Esophagus muscularis mucosa (tissue), 4 donors: Measurements from ENCODE around the gene CNTN5. TPM values are rescaled to one million over a fixed set of nuclear protein-coding genes. Genes with fewer than 3 reads are reported as not detected.

Experiments
- DNase-seq: peaks from one replicate; pipeline ENCODE4 v3.0.0-alpha.2; 2017; ENCODE audit errors: extremely low spot score
- H3K27ac ChIP-seq, 4 donors: fragments of 200-600 bp; sonication (generic); replicated peaks in 1 of 4; 1 replicate in 3 of 4; 2 replicates in 1 of 4; pipeline ENCODE4 v1.5.1; 2016 to 2019; ENCODE audit warnings: mild to moderate bottlenecking in 1 of 4
- H3K27me3 ChIP-seq, 4 donors: fragments of 200-600 bp; sonication (generic); one replicate each; pipeline versions ENCODE4 v1.5.1 to v1.6.0; 2016 to 2019
- H3K36me3 ChIP-seq, 4 donors: fragments of 200-600 bp; sonication (generic); one replicate each; pipeline ENCODE4 v1.5.1; 2016 to 2019
- H3K4me1 ChIP-seq, 4 donors: fragments of 200-600 bp; sonication (generic); one replicate each; pipeline ENCODE4 v1.5.1; 2016 to 2019
- H3K4me3 ChIP-seq, 4 donors: fragments of 200-600 bp; sonication (generic); 1 replicate in 2 of 4; 2 replicates in 2 of 4; pipeline ENCODE4 v1.5.1; 2016 to 2019; ENCODE audit warnings: mild to moderate bottlenecking in 4 of 4, moderate library complexity in 1 of 4
- H3K9me3 ChIP-seq, 4 donors: fragments of 200-600 bp; sonication (generic); 1 replicate in 3 of 4; 2 replicates in 1 of 4; pipeline ENCODE4 v1.5.1; 2016 to 2019
- CTCF ChIP-seq, 3 experiments: fragments of 200-600 bp in 2 of 3; fragments of 450-650 bp in 1 of 3; sonication (generic) in 2 of 3; IDR thresholded peaks; one replicate each; pipeline ENCODE4 v1.5.1; 2017 to 2019; ENCODE audit warnings: antibody characterized with exemption in 3 of 3, mild to moderate bottlenecking in 2 of 3, moderate library complexity in 1 of 3
- EP300 ChIP-seq: sonication (generic); formaldehyde crosslinking; IDR thresholded peaks from one replicate; pipeline ENCODE4 v1.6.1; 2017; ENCODE audit warnings: antibody characterized with exemption
- POLR2A ChIP-seq: fragments of 450-650 bp; IDR thresholded peaks from one replicate; pipeline ENCODE4 v1.6.1; 2017; ENCODE audit warnings: antibody characterized with exemption, moderate library complexity, mild to moderate bottlenecking, low read depth
- POLR2AphosphoS5 ChIP-seq, 2 donors: sonication (generic); formaldehyde crosslinking; IDR thresholded peaks; one replicate each; pipeline ENCODE4 v1.6.1; 2017; ENCODE audit warnings: antibody characterized with exemption in 2 of 2
- WGBS: methylation state at CpG from one replicate; pipeline ENCODE4 v1.1.5; 2018; 5-methylcytosine and 5-hydroxymethylcytosine counted together
- intact Hi-C: fragments of 100-400 bp; cut with DNase I; formaldehyde crosslinking; loops from one replicate; pipeline ENCODE4 v1.15.1; 2023
- total RNA-seq, 4 donors: library from RNA; depleted of rRNA; stranded (reverse); fragments of >200 nt; gene quantifications; one replicate each; pipeline versions ENCODE4 v1.1.0 to v1.2.1, GENCODE V29; 2016

CNTN5 gene
- total RNA-seq, 4 donors from 2014 or later, result 0.06 TPM; not detected in 3

DNA sequence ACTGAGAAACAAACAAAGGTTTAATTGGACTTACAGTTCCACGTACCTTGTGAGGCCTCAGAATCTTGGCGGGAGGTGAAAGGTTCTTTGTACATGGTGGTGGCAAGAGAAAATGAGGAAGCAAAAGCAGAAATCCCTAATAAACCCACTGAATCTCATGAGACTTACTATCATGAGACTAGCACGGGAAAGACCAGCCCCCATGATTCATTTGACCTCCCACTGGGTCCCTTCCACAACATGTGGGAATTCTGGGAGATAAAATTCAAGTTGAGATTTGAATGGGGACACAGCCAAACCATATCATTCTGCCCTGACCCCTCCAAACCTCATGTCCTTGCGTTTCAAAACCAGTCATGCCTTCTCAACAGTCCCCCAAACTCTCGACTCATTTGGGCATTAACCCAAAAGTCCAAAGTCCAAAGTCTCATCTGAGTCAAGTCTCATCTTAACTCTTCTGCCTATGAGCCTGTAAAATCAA is 617.4 kb downstream of the CNTN5 start:
- H3K9me3 ChIP-seq, result no peaks in the 10 kb centered on the region
- intact Hi-C loops, result no loop called here
- H3K4me1 ChIP-seq, result no peaks in the 10 kb centered on the region
- no peak overlapping the region for H3K27ac ChIP-seq
- H3K36me3 ChIP-seq, result no peaks in the 10 kb centered on the region
- no peaks in the 10 kb centered on the region for H3K27me3 ChIP-seq
- TF ChIP-seq EP300, result no peak
- no peak for TF ChIP-seq POLR2AphosphoS5 (IDR thresholded peaks at IDR 0.05)
- TF ChIP-seq POLR2A, result no peak
- TF ChIP-seq CTCF (IDR thresholded peaks at IDR 0.05), result no peak
- 82% methylated on average over 5 of the region's 5 CpGs for WGBS
- no peak overlapping the region for H3K4me3 ChIP-seq
- DNase-seq, result no peak

DNA sequence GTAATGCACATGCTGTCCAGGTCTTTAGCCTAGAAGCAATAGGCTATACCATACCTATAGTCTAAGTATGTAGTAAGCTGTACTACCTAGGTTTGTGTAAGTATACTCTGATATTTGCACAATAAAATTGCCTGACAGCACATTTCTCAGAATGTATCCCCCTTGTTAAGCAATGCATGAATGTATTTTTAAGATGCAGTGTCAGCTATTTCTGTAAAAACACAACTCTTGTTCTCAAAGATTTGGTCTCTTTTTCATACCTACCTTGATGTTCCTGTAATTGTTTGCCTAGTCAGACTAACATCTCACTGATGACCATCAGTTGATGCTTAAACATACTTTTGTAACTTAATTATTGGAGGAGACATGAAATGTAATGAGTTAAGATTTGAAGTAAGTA is 619.9 kb downstream of the CNTN5 start:
- Histone ChIP-seq H3K27me3 (no peaks in the 10 kb centered on the region), H3K4me1 (no peaks in the 10 kb centered on the region), H3K36me3 (no peaks in the 10 kb centered on the region), H3K27ac (no peak overlapping the region), H3K9me3 (no peaks in the 10 kb centered on the region), H3K4me3 (no peak overlapping the region)
- intact Hi-C loops, result no loop called here
- no peak for TF ChIP-seq POLR2AphosphoS5 (IDR thresholded peaks at IDR 0.05)
- no peak for TF ChIP-seq CTCF (IDR thresholded peaks at IDR 0.05)
- TF ChIP-seq EP300, result no peak
- no peak for TF ChIP-seq POLR2A
- DNase-seq, result no peak

GRCh38 chr11:99645934-99646333 is 625.2 kb downstream of the CNTN5 start:
- Histone ChIP-seq H3K9me3 (no peaks in the 10 kb centered on the region), H3K27ac (no peak overlapping the region), H3K36me3 (no peaks in the 10 kb centered on the region), H3K4me3 (no peak overlapping the region), H3K27me3 (no peaks in the 10 kb centered on the region), H3K4me1 (no peaks in the 10 kb centered on the region)
- DNase-seq, result no peak
- WGBS, result 92% methylated on average over 2 of the region's 2 CpGs
- intact Hi-C loops, result no loop called here
- no peak for TF ChIP-seq POLR2AphosphoS5 (IDR thresholded peaks at IDR 0.05)
- TF ChIP-seq CTCF (IDR thresholded peaks at IDR 0.05), result no peak
- no peak for TF ChIP-seq EP300
- TF ChIP-seq POLR2A, result no peak

- Histone ChIP-seq H3K9me3 (no peaks in the 10 kb centered on the region), H3K4me3 (no peak overlapping the region), H3K27me3 (no peaks in the 10 kb centered on the region), H3K27ac (no peak overlapping the region), H3K36me3 (no peaks in the 10 kb centered on the region), H3K4me1 (no peaks in the 10 kb centered on the region)
- 60% methylated on average over 2 of the region's 2 CpGs for WGBS
- no peak for TF ChIP-seq POLR2AphosphoS5 (IDR thresholded peaks at IDR 0.05)
- no peak for TF ChIP-seq POLR2A
- TF ChIP-seq CTCF (IDR thresholded peaks at IDR 0.05), result no peak
- TF ChIP-seq EP300, result no peak
- DNase-seq, result no peak
- intact Hi-C loops, result no loop called here
Observed at GRCh38 chr11:99670067-99670676, 649.4 kb downstream of the CNTN5 start.
